Vagina (tissue), 2 donors: Measurements from ENCODE around the gene MTMR2.

Experiments used
- POLR2A ChIP-seq, 2 donors: fragments of 450-650 bp; IDR thresholded peaks; one replicate each; pipeline ENCODE4 v1.6.1; 2017; ENCODE audit warnings: antibody characterized with exemption in 2 of 2, mild to moderate bottlenecking in 2 of 2, moderate library complexity in 2 of 2
- POLR2AphosphoS5 ChIP-seq, 2 donors: sonication (generic); formaldehyde crosslinking; IDR thresholded peaks; one replicate each; pipeline ENCODE4 v1.9.0; 2017; ENCODE audit warnings: antibody characterized with exemption in 2 of 2, mild to moderate bottlenecking in 2 of 2, low read depth in 1 of 2; ENCODE audit not compliant: insufficient read depth in 1 of 2
- TF ChIP-seq, protein P1 (sequence below), 3 experiments: fragments of 450-650 bp in 2 of 3; fragments of 200-600 bp in 1 of 3; sonication (generic) in 1 of 3; IDR thresholded peaks; one replicate each; pipeline ENCODE4 v1.5.1; 2017 to 2019; ENCODE audit warnings: antibody characterized with exemption in 3 of 3, mild to moderate bottlenecking in 2 of 3, moderate library complexity in 2 of 3

DNA sequence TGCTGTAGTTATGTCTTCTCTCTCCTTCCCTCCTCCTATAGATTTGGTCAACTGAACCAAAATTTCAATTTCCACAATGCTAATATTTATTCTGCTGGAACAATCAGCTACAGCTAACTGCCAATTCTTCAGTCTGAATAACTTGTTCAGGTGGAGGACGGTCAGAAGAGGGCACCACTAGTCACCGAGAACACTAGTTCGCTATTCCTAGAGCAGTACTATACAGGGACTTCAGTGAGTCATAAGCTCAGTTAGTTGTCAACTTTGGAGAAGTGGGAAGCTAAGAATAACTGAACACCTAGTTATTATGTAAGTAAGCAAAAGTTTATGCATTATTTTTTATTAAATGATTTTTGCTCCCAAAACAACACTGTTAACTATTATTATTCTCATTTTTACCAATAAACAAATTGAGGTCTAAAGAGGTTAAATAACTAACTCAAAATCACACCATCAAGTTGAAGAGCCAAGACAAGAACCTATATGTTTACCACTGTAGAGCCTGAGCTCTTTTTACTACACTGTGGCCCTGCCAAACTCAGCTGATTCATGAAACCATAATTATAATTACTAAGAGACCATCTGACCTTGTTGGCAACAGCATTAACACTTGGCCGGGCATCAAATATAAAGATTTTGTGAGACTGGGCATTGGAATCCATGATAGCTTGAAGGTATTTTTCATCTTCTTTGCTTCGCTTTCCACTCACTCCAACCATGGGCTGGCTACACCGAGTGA, 74.7 kb downstream of the MTMR2 start:
- TF ChIP-seq, protein P1, sequence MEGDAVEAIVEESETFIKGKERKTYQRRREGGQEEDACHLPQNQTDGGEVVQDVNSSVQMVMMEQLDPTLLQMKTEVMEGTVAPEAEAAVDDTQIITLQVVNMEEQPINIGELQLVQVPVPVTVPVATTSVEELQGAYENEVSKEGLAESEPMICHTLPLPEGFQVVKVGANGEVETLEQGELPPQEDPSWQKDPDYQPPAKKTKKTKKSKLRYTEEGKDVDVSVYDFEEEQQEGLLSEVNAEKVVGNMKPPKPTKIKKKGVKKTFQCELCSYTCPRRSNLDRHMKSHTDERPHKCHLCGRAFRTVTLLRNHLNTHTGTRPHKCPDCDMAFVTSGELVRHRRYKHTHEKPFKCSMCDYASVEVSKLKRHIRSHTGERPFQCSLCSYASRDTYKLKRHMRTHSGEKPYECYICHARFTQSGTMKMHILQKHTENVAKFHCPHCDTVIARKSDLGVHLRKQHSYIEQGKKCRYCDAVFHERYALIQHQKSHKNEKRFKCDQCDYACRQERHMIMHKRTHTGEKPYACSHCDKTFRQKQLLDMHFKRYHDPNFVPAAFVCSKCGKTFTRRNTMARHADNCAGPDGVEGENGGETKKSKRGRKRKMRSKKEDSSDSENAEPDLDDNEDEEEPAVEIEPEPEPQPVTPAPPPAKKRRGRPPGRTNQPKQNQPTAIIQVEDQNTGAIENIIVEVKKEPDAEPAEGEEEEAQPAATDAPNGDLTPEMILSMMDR (IDR thresholded peaks at IDR 0.05) = peak in 2 of 3 experiments; percentile 17 to 43
- no peak for TF ChIP-seq POLR2A (IDR thresholded peaks at IDR 0.05)
- no peak for TF ChIP-seq POLR2AphosphoS5 (IDR thresholded peaks at IDR 0.05; ENCODE audit: insufficient read depth in 1 of 2, low read depth in 1 of 2)
